GM19351 (cell line): ENCODE results near the gene C19orf44.

ENCODE experiments used
- ATAC-seq: cut with Tn5 transposase; IDR thresholded peaks from one replicate; pipeline ENCODE4 v1.9.1; 2021; ENCODE audit warnings: mild to moderate bottlenecking, moderate library complexity; ENCODE audit not compliant: unreplicated experiment

C19orf44 gene

DNA sequence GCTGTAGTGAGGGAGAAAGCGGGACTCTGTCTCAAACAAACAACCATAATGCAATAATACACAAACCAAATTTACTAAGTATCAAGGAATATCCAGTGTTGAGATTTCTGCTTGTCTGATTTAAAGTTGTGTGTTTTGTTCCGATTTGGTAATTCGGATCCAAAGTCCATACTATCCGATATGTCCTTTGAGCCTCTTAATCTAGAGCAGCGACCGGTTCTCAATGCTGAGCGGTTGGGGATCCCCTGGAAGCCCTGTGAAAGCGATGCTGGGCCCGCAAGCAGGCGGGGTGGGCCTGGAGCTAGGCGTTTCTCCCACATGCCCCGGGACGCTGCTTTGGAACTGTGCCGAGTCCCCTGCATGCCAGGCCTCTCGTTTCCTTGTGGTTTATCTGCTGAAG, 20.2 kb downstream of the C19orf44 start:
- ATAC-seq = no peak

DNA sequence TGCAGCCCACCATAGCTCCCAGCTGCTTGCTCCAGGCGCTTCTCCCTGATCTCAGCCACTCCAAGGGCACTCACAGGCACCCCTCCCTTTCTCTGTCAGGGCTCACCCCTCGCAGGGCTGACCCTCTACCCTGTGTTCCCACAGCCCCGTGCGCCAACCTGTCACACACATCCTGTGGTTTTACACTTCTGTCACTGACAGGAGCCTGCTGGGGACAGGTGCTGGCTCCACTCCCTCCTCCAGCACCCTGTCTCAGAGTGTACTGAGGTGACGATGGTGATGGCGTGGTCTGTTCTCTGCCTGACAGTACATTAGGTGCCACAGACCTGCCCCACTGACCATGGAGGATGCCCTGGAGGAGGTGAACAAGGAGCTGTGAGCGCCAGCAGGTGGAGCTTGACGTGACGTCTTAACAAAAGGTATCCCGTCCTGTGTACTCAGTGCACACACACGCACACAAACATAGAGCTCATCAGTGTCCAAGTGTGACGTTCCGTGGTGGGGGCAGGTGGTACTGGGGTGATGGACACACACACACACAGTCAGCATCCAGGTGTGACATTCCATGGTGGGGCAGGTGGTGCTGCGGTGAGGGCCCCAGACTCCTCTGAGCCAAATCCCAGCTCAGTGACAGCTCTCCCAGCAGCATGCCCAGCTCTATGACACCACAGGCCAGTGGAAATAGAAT, 20.9 kb downstream of the C19orf44 start:
- no peak for ATAC-seq

DNA sequence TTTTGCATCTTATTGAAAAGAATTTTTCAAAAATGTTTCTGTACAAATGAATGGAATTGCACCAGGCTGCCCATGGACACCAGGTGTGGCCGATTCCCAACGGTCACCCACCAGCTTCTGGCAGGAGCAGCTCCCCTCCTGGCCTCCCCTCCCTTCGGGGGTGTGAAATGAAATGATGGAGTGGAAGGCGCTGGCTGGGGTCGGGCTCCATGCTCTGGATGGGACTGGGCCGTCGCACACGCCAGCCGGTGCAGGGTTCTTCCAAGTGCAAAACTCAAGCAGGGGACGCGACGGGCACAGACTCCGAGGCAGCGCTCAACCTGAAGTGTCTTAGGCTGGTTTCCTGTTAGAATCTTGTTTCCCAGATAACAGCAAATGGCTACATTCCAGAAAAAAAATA, 21.9 kb downstream of the C19orf44 start:
- no peak for ATAC-seq

DNA sequence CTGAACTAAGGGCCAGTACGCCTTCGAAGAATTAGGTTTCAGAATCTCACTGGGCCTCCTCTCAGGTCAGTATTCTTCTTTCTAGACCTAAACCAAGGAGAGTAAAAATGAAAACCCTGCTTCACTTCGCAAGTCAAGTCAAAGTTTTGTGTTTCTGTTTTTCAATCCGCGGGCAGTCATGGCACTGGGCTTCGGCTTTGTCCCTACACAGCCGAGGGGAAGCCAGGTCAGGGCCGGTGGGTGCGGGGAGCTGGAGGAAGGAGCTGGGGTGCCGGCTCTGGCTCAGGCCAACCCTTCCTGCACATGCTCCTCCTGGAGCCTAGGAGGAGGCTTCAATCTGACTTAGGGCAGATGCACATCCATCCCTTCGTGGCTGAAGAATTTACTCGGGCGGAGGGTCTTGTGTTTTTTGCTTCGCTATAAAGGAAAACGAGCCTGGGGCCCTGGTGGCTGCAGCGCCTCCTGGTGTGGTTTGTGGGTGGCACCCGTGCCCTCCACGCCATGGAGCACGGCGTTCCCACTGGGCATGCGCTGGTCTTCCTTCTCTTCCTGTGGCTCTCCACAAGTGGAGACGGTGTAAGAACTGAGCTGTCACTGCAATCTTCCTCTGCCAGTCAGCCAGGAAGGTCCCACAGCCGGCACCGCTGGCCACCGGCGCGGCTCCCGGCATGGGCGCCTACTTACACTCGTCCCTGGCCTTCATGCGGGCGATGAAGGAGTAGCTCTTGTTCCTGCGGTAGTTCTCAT, 22.5 kb downstream of the C19orf44 start:
- no peak for ATAC-seq

DNA sequence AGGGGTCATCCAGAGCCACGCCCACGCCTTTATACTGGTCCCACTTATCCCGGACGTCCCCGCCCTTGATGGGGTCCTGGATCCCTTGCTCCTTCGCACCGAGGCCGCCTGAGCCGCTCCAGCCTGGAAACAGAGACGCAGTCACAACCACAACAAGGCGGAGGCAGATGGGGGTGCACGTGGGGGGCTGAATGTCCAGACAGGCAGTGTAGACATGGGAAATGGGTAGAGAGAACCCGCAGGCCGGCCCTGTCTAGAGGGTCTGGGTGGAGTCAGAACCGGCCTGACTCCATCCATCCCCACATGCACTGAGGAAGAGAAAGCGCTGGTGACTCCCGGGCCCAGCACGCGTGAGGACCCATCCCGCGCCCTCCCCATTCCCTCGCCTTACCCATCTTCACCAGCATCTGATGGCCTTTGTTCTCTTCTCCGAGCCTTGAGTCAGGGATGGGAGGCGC, 23.1 kb downstream of the C19orf44 start:
- ATAC-seq = no peak

DNA sequence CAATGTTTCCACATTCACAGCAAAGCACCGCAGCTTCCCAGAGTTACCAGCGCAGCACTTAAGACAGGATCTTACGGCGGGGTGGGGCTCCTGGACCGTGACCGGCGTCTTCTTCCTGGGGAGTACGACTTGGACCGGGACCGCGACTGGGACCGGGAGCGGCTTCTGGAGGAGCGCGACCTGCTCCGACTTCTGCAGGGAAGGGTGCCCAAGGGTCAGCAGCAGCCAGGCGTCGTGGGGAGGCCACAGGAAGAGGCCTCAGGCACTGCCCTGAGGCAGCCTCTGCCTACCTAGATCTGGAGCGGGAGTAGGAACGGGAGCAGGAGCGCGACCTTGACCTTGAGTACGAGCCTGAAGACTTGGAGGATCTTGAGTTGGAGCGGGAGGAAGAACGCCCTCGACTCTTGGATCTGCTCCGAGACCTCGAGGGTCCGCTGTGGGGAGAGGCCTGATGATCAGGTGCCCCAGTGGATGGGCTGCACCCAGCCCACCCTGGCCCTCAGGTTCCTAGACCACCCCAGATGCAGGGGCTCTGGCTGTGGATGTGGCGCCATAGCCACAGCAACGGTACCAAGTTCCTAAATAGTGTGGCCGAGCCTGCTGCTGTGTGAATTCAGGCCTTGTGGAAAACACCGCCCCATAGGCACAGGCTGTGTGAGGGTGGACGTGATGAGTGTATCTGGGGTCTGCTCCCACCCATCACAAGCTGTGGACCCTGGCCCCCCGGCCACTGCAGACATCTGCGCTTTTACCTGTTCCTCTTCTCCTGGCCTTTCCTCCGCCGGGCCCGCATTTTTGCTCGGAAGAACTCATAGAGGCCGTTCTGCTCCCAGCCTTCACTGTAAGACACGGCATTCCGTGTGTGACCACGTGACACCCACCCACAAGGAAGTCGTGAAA, 24.1 kb downstream of the C19orf44 start:
- ATAC-seq = no peak

DNA sequence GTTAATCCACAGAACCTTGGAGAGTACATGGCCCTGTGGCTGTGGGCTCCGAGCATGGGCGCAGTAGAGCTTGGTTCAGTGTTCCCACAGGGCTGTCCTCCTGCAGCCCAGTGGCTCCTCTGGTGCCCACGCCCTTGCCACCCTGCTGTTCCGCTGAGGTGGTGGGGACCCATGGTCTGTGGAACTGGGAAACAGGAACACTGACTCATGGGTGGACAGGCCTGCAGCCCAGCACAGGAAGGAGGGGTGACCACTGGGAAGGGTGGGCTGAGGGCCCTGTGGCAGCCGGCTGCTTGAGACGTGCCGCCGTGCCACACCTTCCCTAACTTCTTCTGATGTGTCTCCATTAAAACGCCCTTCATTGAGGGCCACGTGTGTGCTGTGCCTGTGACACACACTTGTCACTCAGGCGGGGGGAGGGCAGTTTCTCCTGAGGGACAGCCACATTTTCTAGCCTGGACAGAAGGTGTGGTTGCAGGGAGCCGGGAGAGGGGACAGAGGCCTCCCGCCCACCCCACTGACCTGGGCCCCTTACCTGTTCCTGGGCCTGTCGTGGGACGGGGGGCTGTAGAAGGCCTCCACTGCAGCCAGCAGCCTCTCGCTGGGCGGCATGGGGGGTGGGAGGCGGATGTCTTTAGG, 24.9 kb downstream of the C19orf44 start:
- ATAC-seq = no peak

DNA sequence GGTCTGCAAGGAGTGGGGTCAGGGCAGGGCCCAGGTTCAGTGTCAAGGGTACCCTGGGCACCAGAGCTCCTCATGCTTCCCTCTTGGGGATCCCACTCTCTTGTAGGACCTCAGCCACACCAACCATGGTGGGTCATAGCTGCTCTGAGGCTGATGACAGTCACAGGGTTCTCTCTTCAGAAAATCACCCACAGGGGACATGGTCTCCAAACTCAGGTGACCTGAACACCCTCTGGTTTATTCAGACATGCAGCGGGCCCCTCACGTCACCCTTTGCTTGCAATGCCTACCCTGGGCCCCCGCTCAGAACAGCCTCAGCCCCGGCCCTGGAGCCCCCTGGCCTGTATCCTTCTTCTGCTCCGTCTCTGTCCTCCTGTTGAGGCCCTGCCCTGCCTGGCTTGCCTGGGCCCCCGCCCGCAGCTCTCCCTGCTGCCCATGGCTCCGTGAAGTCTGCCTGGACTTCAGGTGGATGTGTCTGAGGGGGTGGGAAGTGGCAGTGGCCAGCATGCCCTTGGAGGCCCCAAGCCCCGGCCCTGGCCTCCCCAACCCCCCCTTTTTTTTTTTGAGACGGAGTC, 25.6 kb downstream of the C19orf44 start:
- ATAC-seq = no peak

DNA sequence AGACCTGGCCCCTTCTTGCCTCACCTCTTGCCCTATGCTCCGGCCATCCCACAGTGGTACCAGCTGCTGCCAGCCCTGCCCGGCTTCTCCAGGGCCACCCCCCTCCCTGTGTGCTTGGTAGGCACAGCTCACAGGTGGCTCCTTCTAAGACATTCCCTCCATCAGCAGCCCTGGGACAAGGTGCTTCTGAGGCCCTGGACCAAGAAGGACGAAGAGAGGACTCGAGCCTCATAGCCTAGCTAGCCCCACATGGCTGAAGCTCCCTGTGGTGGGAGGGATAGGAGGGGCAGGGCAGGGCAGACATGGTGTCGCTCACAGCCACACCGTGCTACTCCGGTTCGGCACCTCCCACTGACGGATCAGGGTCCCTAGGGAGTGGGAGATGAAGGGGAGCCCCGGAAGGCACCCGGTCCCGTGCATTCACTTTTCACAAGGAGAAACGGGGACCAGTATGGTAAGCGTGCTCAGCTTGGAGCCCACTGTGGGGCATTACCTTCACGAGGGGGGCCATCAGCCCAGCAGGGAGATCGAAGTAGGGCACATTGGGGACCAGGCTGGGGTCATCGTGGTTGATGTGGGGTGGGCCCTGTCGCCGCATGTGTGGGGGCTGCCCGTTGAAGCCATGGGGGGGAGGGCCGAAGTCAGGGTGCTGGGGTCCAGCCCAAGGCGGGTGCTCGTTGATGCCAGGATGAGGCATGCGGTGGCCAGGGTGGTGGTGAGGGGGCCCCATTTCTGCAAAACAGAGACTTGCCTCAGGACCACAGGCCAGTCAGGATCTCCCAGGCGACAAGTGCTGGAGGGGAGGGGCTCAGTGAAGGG, 26.6 kb downstream of the C19orf44 start:
- ATAC-seq = no peak

DNA sequence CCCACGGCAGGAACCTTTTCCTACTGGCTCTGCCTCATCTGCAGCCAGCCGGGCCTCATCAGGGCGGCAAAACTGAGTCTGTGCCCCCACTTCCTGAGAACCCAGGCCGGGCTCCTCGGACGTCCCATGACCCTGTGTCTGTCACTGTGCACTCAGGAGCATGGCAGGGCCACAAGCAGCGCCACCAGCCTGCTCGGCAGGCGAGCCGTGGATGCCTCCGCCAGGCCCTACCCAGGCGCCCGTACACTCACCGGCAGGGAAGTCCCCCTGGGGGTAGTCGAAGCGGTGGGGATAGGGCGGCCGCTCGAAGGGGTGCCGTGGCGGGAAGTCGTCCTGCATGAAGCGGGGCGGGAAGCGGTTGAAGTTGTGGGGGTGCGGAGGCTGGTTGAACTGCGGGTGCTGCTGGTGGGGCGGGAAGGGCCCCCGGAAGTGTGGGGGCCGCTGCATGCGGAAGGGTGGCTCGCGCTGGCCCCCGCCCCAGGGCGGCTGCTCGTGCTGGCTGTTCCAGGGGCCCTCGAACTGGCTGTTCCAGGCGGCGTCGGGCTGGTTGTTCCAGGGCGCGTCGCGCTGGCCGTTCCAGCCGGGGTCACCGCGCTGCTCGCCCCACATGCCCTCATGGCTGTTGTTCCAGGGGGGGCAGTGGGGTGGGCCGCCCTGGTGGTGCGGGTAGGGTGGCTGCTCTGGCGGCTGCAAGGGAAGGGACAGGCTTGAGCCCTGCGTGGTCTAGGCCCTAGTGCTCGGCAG, 29.0 kb downstream of the C19orf44 start:
- ATAC-seq = no peak

DNA sequence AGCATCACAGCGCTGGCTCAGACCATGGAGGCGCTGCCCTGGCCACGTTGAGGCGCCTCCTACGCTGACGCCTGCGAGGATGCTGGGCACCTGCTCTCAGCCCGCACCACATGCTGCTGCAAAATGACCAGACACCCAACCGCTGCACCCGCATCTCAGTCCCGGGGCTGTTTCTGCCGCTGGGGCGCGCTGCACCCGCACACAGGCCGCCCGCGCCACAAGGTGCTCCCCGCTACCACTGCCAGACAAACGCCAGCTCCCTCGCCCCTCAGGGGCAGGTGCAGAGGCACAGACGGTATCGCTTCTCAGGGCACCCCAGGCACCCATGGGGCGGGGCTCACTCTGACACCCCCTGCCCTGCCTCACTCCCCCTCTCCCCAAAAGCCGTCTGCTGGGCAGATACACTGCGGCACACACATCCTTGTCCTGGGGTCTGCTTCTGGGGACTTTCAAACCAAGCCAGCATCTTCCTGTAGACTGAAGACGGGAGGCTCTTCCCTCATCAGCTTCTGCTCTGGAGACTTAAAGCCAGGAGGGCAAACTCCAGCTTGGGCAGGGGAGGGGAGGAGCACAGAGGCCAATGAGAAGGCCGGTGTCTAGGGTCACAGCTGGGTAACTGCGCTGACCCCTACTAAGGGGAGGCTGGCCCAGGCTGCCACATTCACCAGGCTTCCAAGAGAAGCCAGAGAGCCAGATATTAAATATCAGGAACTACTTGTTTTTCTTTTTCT, 29.7 kb downstream of the C19orf44 start:
- ATAC-seq = no peak

DNA sequence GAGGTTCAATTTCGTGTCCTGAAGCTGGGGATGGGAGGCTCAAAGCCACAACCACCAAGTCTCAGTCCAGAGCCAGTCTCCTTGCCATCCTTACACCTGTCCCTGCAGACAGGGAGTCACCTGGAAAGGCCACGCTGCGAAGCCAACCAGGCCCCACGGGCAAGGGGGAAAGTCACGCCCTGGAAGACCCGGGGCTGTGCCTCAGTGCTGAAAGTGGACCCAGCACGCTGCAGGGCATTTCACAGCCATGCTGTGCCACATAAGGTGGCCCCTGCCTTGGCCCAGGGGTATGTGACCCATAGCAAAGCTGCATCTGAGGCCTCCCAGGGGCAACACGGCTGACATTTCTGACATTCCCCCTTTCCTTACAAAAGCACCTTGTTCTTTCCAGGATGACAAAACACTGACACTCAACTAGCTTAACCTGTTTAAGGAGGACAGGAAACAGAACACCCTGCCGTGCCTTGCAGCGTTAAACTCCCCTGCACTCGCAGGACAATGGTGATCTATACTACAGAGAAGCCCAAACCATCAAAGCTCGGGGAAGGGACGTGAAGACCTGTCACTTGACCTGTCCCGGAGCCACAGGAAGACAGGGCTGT, 31.2 kb downstream of the C19orf44 start:
- no peak for ATAC-seq

DNA sequence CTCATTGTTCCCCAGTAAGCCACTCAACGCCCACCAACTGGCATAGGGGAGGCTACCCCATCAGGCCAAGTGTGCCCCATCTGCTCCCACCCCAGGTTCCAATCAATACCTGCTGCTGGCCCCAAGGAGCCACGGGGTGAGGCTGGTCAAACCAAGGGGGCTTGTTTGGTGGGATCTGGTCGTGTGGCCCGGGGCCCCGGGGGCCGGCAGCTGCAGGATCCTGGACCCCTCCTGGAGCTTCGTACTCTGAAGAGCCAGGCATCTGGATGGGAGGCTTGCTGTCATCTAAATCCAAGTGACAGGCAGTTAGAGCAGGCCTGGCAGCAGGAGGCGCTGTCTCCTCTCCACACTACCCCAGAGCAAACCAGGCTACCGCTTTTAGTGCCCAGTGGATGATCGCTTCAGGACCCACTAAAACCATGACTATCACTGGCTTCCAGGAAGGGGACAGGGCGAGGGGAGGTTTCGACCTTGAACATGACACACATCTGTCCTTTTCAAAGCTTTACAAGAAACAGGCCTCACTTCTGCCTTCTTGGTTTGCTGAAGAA, 31.9 kb downstream of the C19orf44 start:
- no peak for ATAC-seq

DNA sequence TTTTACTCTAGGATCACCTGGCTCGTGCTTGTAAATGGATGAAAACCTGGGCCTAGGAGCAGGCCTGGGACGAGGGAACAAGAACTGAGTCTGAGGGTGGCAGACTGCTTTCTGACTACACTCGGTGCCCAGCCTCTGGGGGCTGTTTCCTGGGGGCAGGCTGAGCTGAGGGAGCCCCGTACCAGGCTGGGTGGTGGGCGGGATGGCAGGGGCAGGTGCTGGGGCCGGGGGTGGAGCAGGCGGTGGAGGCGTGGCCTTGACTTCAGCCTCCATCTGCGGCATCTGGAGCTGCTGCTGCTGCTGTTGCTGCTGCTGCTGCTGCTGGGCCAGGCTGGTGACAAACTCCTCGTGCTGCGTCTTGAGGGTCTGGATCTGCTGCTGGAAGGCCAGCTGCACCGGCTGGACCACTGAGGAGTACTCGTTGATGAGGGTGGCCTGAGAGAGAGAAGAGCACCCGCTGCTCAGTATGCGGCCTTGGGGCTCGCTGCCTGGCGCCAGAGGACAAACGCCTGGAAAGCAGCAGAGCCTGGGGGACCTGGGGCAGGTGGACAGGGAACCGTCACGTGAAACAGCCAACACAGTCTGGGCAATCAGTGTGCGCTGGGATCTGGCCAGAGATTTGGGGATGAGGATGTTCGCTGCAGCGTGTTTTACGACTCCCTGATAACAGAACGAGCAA, 33.4 kb downstream of the C19orf44 start:
- no peak for ATAC-seq

DNA sequence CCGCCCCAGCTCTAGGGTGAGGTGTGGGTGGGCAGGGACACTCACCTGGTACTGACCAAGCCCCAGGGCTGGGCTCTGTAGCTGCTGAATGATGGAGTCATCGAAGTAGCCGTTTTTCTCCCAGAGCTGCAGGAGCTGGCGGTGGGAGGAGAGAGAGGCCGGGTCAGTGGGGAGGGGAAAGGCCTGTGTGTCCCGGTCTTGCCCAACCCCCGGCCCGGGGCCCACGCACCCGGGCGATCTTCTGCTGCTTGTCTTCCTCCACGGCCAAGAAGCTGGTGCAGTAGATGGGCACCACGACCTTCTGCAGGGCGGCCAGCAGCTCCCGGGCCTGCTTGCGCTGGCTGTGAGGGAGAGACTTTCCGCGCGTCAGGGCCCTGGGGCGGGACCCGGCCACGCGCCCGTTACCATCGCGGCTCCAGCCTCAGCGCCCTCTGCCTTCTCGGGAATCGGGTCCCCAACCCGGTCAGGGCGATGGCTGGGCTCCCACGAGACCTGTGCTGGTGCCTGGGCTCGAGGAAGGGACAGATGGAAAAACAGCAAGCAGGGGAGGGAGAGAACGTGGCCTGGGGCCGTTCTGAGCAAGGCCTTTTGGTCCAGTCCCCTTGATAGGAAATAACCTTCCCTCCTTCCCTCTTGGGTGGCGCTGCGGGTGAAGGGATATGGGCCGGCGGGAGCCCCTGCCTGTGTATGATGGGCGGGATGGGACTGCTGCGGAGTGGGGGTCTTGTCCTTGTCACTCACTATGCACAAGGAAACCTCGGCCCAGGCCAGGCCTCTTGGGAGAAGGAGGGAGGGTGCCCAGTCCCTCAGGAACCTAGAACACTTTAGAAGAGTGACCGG, 34.6 kb downstream of the C19orf44 start:
- no peak for ATAC-seq

DNA sequence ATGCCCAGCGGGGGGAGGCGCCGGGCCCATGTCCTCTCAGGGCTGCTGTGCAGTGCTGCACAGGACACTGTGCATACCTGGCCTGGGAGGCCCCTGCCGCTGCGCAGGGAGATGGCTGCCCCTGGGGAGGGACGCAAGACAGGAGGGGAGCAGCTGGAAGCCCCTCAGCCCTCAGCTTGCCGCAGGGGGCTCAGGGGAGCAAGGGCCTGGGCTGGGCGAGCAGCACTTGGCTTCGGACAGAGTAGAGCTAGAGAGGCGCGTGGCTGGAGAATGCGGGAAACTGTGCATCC, 35.1 kb downstream of the C19orf44 start:
- no peak for ATAC-seq
